NT2/D1 (cell line): Measurements from ENCODE around the gene ABR.

ENCODE experiments used
- SUZ12 ChIP-seq: IDR thresholded peaks from 2 replicates; pipeline ENCODE4 v1.6.1; 2011; ENCODE audit not compliant: insufficient read length, insufficient read depth; ENCODE audit errors: extremely low read depth
- YY1 ChIP-seq: IDR thresholded peaks from 2 replicates; pipeline ENCODE4 v1.6.1; 2011; ENCODE audit not compliant: insufficient read length, insufficient read depth

DNA sequence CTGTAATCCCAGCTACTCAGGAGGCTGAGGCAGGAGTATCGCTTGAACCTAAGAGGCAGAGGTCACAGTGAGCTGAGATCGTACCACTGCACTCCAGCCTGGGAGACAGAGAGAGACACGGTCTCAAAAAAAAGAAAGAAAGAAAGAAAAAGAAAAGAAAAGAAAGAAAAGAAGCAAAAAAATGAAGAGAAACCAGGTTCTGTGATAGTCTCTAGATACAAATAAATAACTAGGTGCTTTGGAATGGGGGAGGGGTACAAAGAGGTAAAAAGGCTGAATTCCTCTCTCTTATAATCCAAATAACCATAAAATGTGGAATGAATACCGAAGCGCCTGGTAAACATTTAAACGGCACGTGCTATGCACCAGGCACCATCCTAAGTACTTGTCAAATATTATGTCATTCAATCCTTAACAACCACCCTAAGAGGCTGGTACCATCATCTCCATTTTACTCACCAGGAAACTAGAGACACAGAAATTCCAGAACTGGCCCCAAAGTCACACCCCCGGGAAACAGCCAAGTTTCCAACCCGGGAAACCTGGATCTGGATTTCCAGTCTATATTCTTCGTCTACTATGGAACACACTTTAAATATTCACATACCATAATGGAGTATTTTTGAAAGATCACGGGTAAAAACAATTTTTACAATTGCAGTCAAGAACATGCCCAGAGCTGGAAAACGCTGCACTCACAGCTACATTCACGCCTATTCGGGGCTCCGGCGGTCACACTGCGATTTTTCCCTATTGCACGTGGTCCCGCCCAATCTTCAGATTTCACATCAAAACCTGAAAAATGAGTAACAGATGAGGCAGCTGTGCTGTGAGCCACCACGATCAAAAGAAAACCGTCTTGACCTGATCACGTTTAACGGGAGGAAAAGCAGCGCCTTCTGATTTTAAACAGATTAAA, 210.7 kb downstream of the ABR start:
- no peak for TF ChIP-seq YY1
- no peak for TF ChIP-seq SUZ12
